Lung (tissue), 12 donors: ENCODE results near the gene GATA6. TPM values are rescaled to one million over a fixed set of nuclear protein-coding genes. Genes with fewer than 3 reads are reported as not detected.

Experiments
- ATAC-seq: fragments of 200-7000 bp; cut with Tn5 transposase; one replicate; pipeline ENCODE4 v1.9.1; 2020; ENCODE audit warnings: moderate number of reproducible peaks; ENCODE audit not compliant: insufficient read depth, low FRiP score
- DNase-seq, 3 donors: peaks; one replicate each; pipeline ENCODE4 v3.0.0-alpha.2; 2013 to 2017
- H3K27ac ChIP-seq, 2 donors: one replicate each; pipeline ENCODE4 v1.5.1; 2013; ENCODE audit warnings: mild to moderate bottlenecking in 2 of 2, moderate library complexity in 2 of 2, control low read depth in 1 of 2, inconsistent platforms in 1 of 2, low read depth in 1 of 2, low read length in 1 of 2
- H3K27me3 ChIP-seq, 3 donors: one replicate each; pipeline ENCODE4 v1.5.1; 2013; ENCODE audit warnings: low read length in 2 of 3; ENCODE audit not compliant: control insufficient read depth in 3 of 3, insufficient read depth in 3 of 3
- H3K36me3 ChIP-seq, 4 donors: one replicate each; pipeline ENCODE4 v1.5.1; 2013; ENCODE audit warnings: low read length in 4 of 4, mild to moderate bottlenecking in 1 of 4, moderate library complexity in 1 of 4; ENCODE audit not compliant: control insufficient read depth in 4 of 4, insufficient read depth in 4 of 4
- H3K4me1 ChIP-seq, 5 donors: one replicate each; pipeline ENCODE4 v1.5.1; 2013; ENCODE audit warnings: low read length in 5 of 5, mild to moderate bottlenecking in 2 of 5, moderate library complexity in 1 of 5; ENCODE audit not compliant: control insufficient read depth in 5 of 5, insufficient read depth in 5 of 5
- H3K4me3 ChIP-seq: one replicate; pipeline ENCODE4 v1.5.1; 2013; ENCODE audit warnings: mild to moderate bottlenecking, control low read depth, moderate library complexity
- H3K9ac ChIP-seq, 2 donors: one replicate each; pipeline ENCODE4 v1.5.1; 2013; ENCODE audit warnings: low read length in 2 of 2, control low read depth in 1 of 2; ENCODE audit not compliant: insufficient read depth in 1 of 2
- H3K9me3 ChIP-seq, 4 donors: one replicate each; pipeline ENCODE4 v1.5.1; 2013; ENCODE audit warnings: low read length in 3 of 4, mild to moderate bottlenecking in 1 of 4, moderate library complexity in 1 of 4; ENCODE audit not compliant: control insufficient read depth in 4 of 4, insufficient read depth in 3 of 4
- CTCF ChIP-seq: IDR thresholded peaks from 2 replicates; pipeline ENCODE4 v1.5.1; 2012; ENCODE audit warnings: mild to moderate bottlenecking; ENCODE audit errors: control extremely low read depth, extremely low read depth
- WGBS, 2 donors: extraction: QIAGEN DNeasy Blood & Tissue Kit; methylation state at CpG; one replicate each; pipeline ENCODE4 v1.1.7; 2013; 5-methylcytosine and 5-hydroxymethylcytosine counted together
- polyA plus RNA-seq, 2 donors: library from polyadenylated mRNA; stranded (reverse); fragments of 200-250 nt; gene quantifications; one replicate each; pipeline ENCODE4 v1.2.1, GENCODE V29; 2013
- total RNA-seq, 2 donors: library from RNA; depleted of rRNA in 1 of 2; stranded (reverse); fragments of >200 nt in 1 of 2; gene quantifications; one replicate each; pipeline ENCODE4 v1.2.1, GENCODE V29; 2014 to 2021
- donor health status: control.
- donor health status: control.
- donor health status: Bipolar disorder and iron deficiency.
- donor health status: healthy.
- donor health status: DM: yes; HTN: yes; CAD: no.

GATA6 gene
- total and polyA plus RNA-seq, 4 donors: 11.3 to 34.3 (median 21.8) TPM

DNA sequence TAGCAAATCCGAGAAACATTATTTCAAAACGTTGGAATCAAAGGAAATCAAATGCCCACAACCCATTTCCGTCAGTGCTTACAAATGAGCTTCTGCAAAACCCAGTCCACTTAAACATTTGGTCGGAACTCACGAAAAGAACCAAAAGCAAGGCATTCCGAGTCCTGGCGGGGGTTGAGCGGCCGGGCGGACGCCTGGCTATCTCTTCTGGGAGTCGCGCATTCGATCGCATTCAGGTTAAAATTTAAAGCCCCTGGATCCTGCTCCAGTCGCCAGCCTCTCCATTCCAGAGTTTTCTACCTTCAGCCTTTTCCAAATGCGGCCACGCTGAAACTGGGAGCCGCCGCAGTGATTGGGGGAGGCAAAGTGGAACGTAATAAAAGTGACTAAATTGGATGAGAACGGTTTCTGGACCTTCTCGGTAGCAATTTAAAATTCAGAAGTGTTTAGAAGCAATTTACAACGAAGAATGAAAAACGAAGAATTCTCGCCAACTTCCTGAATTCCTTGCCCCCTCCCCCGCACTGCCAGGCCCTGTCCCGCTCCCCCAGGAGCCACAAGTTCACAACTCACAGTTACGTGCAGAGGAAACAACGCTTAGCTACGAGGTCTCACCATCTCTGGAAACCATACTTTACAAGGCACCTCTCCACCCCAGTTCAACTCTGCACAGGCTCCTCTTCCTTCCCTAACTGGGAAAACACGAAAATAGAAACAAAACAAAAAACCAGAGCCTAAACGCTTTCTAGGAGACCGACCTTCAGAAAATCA, 1.7 kb upstream of the GATA6 start:
- H3K4me3 ChIP-seq: no peak overlapping the region
- ATAC-seq (no peak), DNase-seq (peak; percentile 62 to 78 (median 67))
- H3K9ac ChIP-seq: peak overlapping the region; percentile 67 to 80
- H3K36me3 ChIP-seq: peaks cover 0 to 20% (median 3%) of the 10 kb centered on the region in 4 donors
- peak overlapping the region; percentile 73 to 98 for H3K27ac ChIP-seq
- peaks cover 0 to 10% (median 2%) of the 10 kb centered on the region in 3 donors for H3K27me3 ChIP-seq
- H3K9me3 ChIP-seq: no peaks in the 10 kb centered on the region
- no peak for TF ChIP-seq CTCF
- H3K4me1 ChIP-seq: peaks cover 0 to 33% (median 2%) of the 10 kb centered on the region in 5 donors
- WGBS, 2 donors: 9 to 21% methylated on average over 34 of the region's 34 CpGs

- H3K9ac ChIP-seq: peak overlapping the region; percentile 67 to 80
- H3K27ac ChIP-seq: peak overlapping the region; percentile 83 to 98
- H3K27me3 ChIP-seq: peaks cover 0 to 10% (median 2%) of the 10 kb centered on the region in 3 donors
- no peaks in the 10 kb centered on the region for H3K9me3 ChIP-seq
- ATAC-seq (no peak), DNase-seq (peak; percentile 69 to 84 (median 74))
- peaks cover 0 to 27% (median 4%) of the 10 kb centered on the region in 4 donors for H3K36me3 ChIP-seq
- H3K4me1 ChIP-seq: peaks cover 0 to 41% (median 0%) of the 10 kb centered on the region in 5 donors
- no peak for TF ChIP-seq CTCF
- H3K4me3 ChIP-seq: peak overlapping the region; percentile 29
- WGBS, 2 donors: 2 to 3% methylated on average over 36 of the region's 36 CpGs
Measured at GRCh38 chr18:22168360-22168921, 948 bp upstream of the GATA6 start.

- peak overlapping the region; percentile 91 to 97 for H3K9ac ChIP-seq
- peaks cover 0 to 2% (median 2%) of the 10 kb centered on the region in 3 donors for H3K27me3 ChIP-seq
- H3K4me3 ChIP-seq: peak overlapping the region; percentile 79
- 0 to 1% methylated on average over 44 to 49 of the region's 49 CpGs for WGBS, 2 donors
- peak overlapping the region; percentile 96 to 99 for H3K27ac ChIP-seq
- H3K36me3 ChIP-seq: peaks cover 0 to 33% (median 5%) of the 10 kb centered on the region in 4 donors
- peak; percentile 7 for ATAC-seq
- peaks cover 0 to 44% (median 0%) of the 10 kb centered on the region in 5 donors for H3K4me1 ChIP-seq
- no peak for TF ChIP-seq CTCF
- no peaks in the 10 kb centered on the region for H3K9me3 ChIP-seq
- peak; percentile 82 to 92 (median 89) for DNase-seq
Measured at GRCh38 chr18:22169889-22170420, 566 bp downstream of the GATA6 start.
